HEK293 (cell line): ENCODE data around the gene OR10AG1.
A peak's percentile ranks its signal among the peaks of the same experiment; 100 is the strongest.

ENCODE experiments used
- CTCF ChIA-PET: fragments of 350-600 bp; formaldehyde crosslinking; extraction: SDS; loops from one replicate; lab custom pipeline; 2021; ENCODE audit warnings: antibody characterized with exemption; lab: Yijun Ruan, JAX
- POLR2A ChIA-PET: fragments of 300-600 bp; formaldehyde crosslinking; extraction: SDS; loops from one replicate; lab custom pipeline; 2020; ENCODE audit warnings: antibody characterized with exemption, inconsistent platforms; lab: Yijun Ruan, JAX
- H3K27ac ChIP-seq: fragments of 200-500 bp; sonication (Bioruptor generic); 2 replicates; pipeline ENCODE4 v1.5.1; 2014; ENCODE audit warnings: low read depth, low read length, control low read depth, inconsistent platforms; ENCODE audit errors: extremely low read depth
- H3K36me3 ChIP-seq, 2 experiments: fragments of 200-500 bp in 1 of 2; sonication (Bioruptor generic) in 1 of 2; 1 replicate in 1 of 2; 2 replicates in 1 of 2; pipeline ENCODE4 v1.5.1; 2014 to 2017; ENCODE audit warnings: inconsistent platforms in 2 of 2, low read length in 2 of 2; ENCODE audit not compliant: control insufficient read depth in 2 of 2, insufficient read depth in 1 of 2
- H3K4me1 ChIP-seq: fragments of 200-500 bp; sonication (Bioruptor generic); 2 replicates; pipeline ENCODE4 v1.5.1; 2014; ENCODE audit warnings: mild to moderate bottlenecking, low read length, inconsistent platforms; ENCODE audit not compliant: control insufficient read depth, insufficient read depth
- H3K4me3 ChIP-seq: 2 replicates; pipeline ENCODE4 v1.5.1; 2011; ENCODE audit warnings: low read depth, mild to moderate bottlenecking, control low read depth, low read length, moderate library complexity
- H3K9me3 ChIP-seq: fragments of 200-500 bp; sonication (Bioruptor generic); 2 replicates; pipeline ENCODE4 v1.5.1; 2014; ENCODE audit warnings: low read depth, low read length, inconsistent platforms; ENCODE audit not compliant: control insufficient read depth, insufficient read depth
- BCL11A ChIP-seq: fragments of 450-650 bp; formaldehyde crosslinking; IDR thresholded peaks from 2 replicates; pipeline ENCODE4 v1.5.1; 2016; ENCODE audit warnings: low read depth, missing biosample characterization, missing genetic modification characterization
- GLIS1 ChIP-seq: fragments of 450-650 bp; formaldehyde crosslinking; IDR thresholded peaks from 2 replicates; pipeline ENCODE4 v1.5.1; 2016; ENCODE audit warnings: missing biosample characterization, missing genetic modification characterization
- HIC1 ChIP-seq: fragments of 450-650 bp; formaldehyde crosslinking; IDR thresholded peaks from 2 replicates; pipeline ENCODE4 v1.5.1; 2016; ENCODE audit warnings: missing biosample characterization, missing genetic modification characterization
- KLF9 ChIP-seq: fragments of 450-650 bp; formaldehyde crosslinking; IDR thresholded peaks from 2 replicates; pipeline ENCODE4 v1.5.1; 2016; ENCODE audit warnings: missing biosample characterization, missing genetic modification characterization, low read depth
- OVOL3 ChIP-seq: fragments of 450-650 bp; formaldehyde crosslinking; IDR thresholded peaks from 2 replicates; pipeline ENCODE4 v1.5.1; 2016; ENCODE audit warnings: missing biosample characterization, missing genetic modification characterization
- PATZ1 ChIP-seq: fragments of 450-650 bp; formaldehyde crosslinking; IDR thresholded peaks from 2 replicates; pipeline ENCODE4 v1.5.1; 2016; ENCODE audit warnings: missing biosample characterization, missing genetic modification characterization
- PRDM1 ChIP-seq: fragments of 450-650 bp; formaldehyde crosslinking; IDR thresholded peaks from 2 replicates; pipeline ENCODE4; 2016; ENCODE audit warnings: missing biosample characterization, missing genetic modification characterization
- SCRT2 ChIP-seq: fragments of 450-650 bp; formaldehyde crosslinking; IDR thresholded peaks from 2 replicates; pipeline ENCODE4 v1.5.1; 2016; ENCODE audit warnings: missing biosample characterization, missing genetic modification characterization
- TRIM28 ChIP-seq: IDR thresholded peaks from 2 replicates; pipeline ENCODE4 v1.6.1; 2011; ENCODE audit warnings: low read length, control low read depth, borderline replicate concordance
- TSHZ1 ChIP-seq: fragments of 450-650 bp; formaldehyde crosslinking; IDR thresholded peaks from 2 replicates; pipeline ENCODE4 v1.5.1; 2016; ENCODE audit warnings: missing biosample characterization, missing genetic modification characterization, borderline replicate concordance
- WT1 ChIP-seq: fragments of 450-650 bp; formaldehyde crosslinking; IDR thresholded peaks from 2 replicates; pipeline ENCODE4 v1.5.1; 2016; ENCODE audit warnings: missing biosample characterization, missing genetic modification characterization
- ZBTB26 ChIP-seq: fragments of 450-650 bp; formaldehyde crosslinking; optimal IDR thresholded peaks from 2 replicates; pipeline ENCODE3; 2016; ENCODE audit warnings: missing biosample characterization, mild to moderate bottlenecking, missing genetic modification characterization
- ZNF121 ChIP-seq: fragments of 450-650 bp; formaldehyde crosslinking; IDR thresholded peaks from 2 replicates; pipeline ENCODE4 v1.5.1; 2016; ENCODE audit warnings: missing biosample characterization, missing genetic modification characterization
- ZNF169 ChIP-seq: fragments of 450-650 bp; formaldehyde crosslinking; IDR thresholded peaks from 2 replicates; pipeline ENCODE4 v1.5.1; 2016; ENCODE audit warnings: missing biosample characterization, missing genetic modification characterization
- ZNF248 ChIP-seq: fragments of 450-650 bp; formaldehyde crosslinking; IDR thresholded peaks from 2 replicates; pipeline ENCODE4 v1.5.1; 2017; ENCODE audit warnings: missing biosample characterization, missing genetic modification characterization
- ZNF280C ChIP-seq: fragments of 450-650 bp; formaldehyde crosslinking; IDR thresholded peaks from 2 replicates; pipeline ENCODE4 v1.5.1; 2016; ENCODE audit warnings: missing biosample characterization, missing genetic modification characterization
- ZNF302 ChIP-seq: fragments of 450-650 bp; formaldehyde crosslinking; IDR thresholded peaks from 2 replicates; pipeline ENCODE4 v1.5.1; 2016; ENCODE audit warnings: missing biosample characterization, missing genetic modification characterization, low read depth
- ZNF473 ChIP-seq: fragments of 450-650 bp; formaldehyde crosslinking; IDR thresholded peaks from 2 replicates; pipeline ENCODE4 v1.5.1; 2017; ENCODE audit warnings: missing biosample characterization, missing genetic modification characterization
- ZNF48 ChIP-seq: fragments of 450-650 bp; formaldehyde crosslinking; IDR thresholded peaks from 2 replicates; pipeline ENCODE4 v1.5.1; 2016; ENCODE audit warnings: missing biosample characterization, missing genetic modification characterization
- ZNF544 ChIP-seq: fragments of 450-650 bp; formaldehyde crosslinking; IDR thresholded peaks from 2 replicates; pipeline ENCODE4 v1.5.0; 2017; ENCODE audit warnings: missing biosample characterization, missing genetic modification characterization
- ZNF560 ChIP-seq: fragments of 450-650 bp; formaldehyde crosslinking; IDR thresholded peaks from 2 replicates; pipeline ENCODE4 v1.5.1; 2017; ENCODE audit warnings: missing biosample characterization, missing genetic modification characterization, borderline replicate concordance
- ZNF610 ChIP-seq: fragments of 450-650 bp; formaldehyde crosslinking; IDR thresholded peaks from 2 replicates; pipeline ENCODE4 v1.5.1; 2016; ENCODE audit warnings: missing biosample characterization, missing genetic modification characterization, borderline replicate concordance
- ZNF623 ChIP-seq: fragments of 450-650 bp; formaldehyde crosslinking; IDR thresholded peaks from 2 replicates; pipeline ENCODE4 v1.5.1; 2016; ENCODE audit warnings: missing biosample characterization, missing genetic modification characterization
- ZNF654 ChIP-seq: fragments of 450-650 bp; formaldehyde crosslinking; IDR thresholded peaks from 2 replicates; pipeline ENCODE4 v1.5.1; 2016; ENCODE audit warnings: low read depth, missing biosample characterization, missing genetic modification characterization
- ZSCAN30 ChIP-seq: fragments of 450-650 bp; IDR thresholded peaks from 2 replicates; pipeline ENCODE4 v1.5.1; 2018; ENCODE audit warnings: missing biosample characterization, mild to moderate bottlenecking, missing genetic modification characterization, moderate library complexity

The OR10AG1 gene

GRCh38 chr11:55949330-55949729 is 20.4 kb downstream of the OR10AG1 start:
- no peak for TF ChIP-seq ZNF302 (tag by site-specific recombination)
- no peak for TF ChIP-seq WT1 (tag by site-specific recombination)
- no peak for TF ChIP-seq BCL11A (tag by site-specific recombination)
- TF ChIP-seq TRIM28 = no peak
- TF ChIP-seq ZNF121 = no peak
- TF ChIP-seq ZNF169 = no peak
- TF ChIP-seq ZBTB26 (tag by site-specific recombination) = no peak
- TF ChIP-seq PATZ1 (tag by site-specific recombination) = no peak
- TF ChIP-seq ZNF544 (tag by site-specific recombination) = no peak
- TF ChIP-seq, all 188 proteins: peak for 0
- H3K4me3 ChIP-seq = no peak overlapping the region
- no peaks in the 10 kb centered on the region for H3K36me3 ChIP-seq
- H3K9me3 ChIP-seq = no peaks in the 10 kb centered on the region
- H3K4me1 ChIP-seq = no peaks in the 10 kb centered on the region
- ChIA-PET POLR2A (no interaction called here), CTCF (interaction anchor here (0.7 kb wide), 1 partner anchor 870 kb away, joined by 3 read pairs; no protein-coding TSS in a partner anchor)
- H3K27ac ChIP-seq = no peak overlapping the region

- POLR2A ChIA-PET = no interaction called here
- Histone ChIP-seq H3K4me3 (no peak overlapping the region), H3K9me3 (no peaks in the 10 kb centered on the region), H3K27ac (no peak overlapping the region), H3K4me1 (no peaks in the 10 kb centered on the region), H3K36me3 (no peaks in the 10 kb centered on the region)
- TF ChIP-seq GLIS1 = no peak
- no peak for TF ChIP-seq ZNF169
- TF ChIP-seq ZSCAN30 = no peak
- no peak for TF ChIP-seq ZNF610 (tag by site-specific recombination)
- TF ChIP-seq PRDM1 (tag by site-specific recombination) = no peak
- TF ChIP-seq ZNF654 (tag by site-specific recombination) = peak; percentile 50
- no peak for TF ChIP-seq ZNF248
- TF ChIP-seq ZNF280C (tag by site-specific recombination) = no peak
- peak; percentile 78 for TF ChIP-seq SCRT2 (tag by site-specific recombination)
- TF ChIP-seq TSHZ1 (tag by site-specific recombination) = no peak
- no peak for TF ChIP-seq ZNF473 (tag by site-specific recombination)
- TF ChIP-seq ZNF623 (tag by site-specific recombination) = no peak
- TF ChIP-seq OVOL3 (tag by site-specific recombination) = no peak
- no peak for TF ChIP-seq ZNF560 (tag by site-specific recombination)
- TF ChIP-seq ZNF48 = no peak
- TF ChIP-seq KLF9 = no peak
- TF ChIP-seq HIC1 (tag by site-specific recombination) = no peak
- CTCF ChIA-PET = no interaction called here
These were observed 26.9 kb downstream of the OR10AG1 start for GRCh38 chr11:55942785-55943392.
